ES-I3 (cell line): ENCODE measurements around the gene COL20A1.
"Not testable (repeated sequence)": the region's sequence is repeated elsewhere in the genome, so short reads cannot be mapped to it uniquely, and the experiment has no call there.

Experiments
- H3K36me3 ChIP-seq: 2 replicates; pipeline ENCODE4 v1.6.1; 2013; ENCODE audit warnings: mild to moderate bottlenecking, low read length, control low read depth, moderate library complexity; ENCODE audit not compliant: insufficient read depth
- H3K4me1 ChIP-seq: 2 replicates; pipeline ENCODE4 v1.6.1; 2013; ENCODE audit warnings: mild to moderate bottlenecking, control low read depth, low read length; ENCODE audit not compliant: insufficient read depth
- H3K9ac ChIP-seq: 2 replicates; pipeline ENCODE4 v1.6.1; 2013; ENCODE audit warnings: low read depth, mild to moderate bottlenecking, low read length, moderate library complexity
- H3K9me3 ChIP-seq: 2 replicates; pipeline ENCODE4 v1.6.1; 2013; ENCODE audit warnings: mild to moderate bottlenecking, low read length, moderate library complexity; ENCODE audit not compliant: control insufficient read depth, insufficient read depth

The COL20A1 gene

DNA sequence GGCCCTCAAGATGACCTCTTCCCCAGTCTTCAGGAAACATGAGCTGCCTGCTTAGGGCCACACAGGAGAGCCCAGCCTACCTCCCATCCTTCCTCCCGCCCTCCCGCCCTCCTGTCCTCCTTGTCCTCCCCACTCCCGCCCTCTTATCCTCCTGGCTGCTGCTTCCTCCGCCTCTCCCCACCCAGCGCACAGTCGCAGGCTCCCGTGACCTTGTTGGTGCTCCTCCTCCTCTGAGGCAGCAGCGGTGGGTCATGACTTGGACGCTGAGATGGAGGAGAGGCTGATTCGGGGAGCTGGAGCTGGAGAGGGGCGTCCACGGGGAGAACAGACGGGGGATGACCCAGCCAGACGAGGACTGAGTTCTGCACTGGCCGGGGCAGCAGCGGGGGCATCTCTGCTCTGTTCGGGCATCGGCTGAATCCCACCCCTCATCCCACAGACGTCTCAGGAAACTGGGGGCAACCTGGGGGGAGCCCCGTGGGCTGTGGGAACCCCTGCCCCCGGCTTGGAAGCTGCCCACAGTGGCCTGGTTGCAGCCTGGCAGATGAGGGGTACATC is 35.8 kb downstream of the COL20A1 start:
- H3K36me3 ChIP-seq = no peaks in the 10 kb centered on the region
- H3K9ac ChIP-seq = no peak overlapping the region
- H3K4me1 ChIP-seq = no peaks in the 10 kb centered on the region
- 0 out of 2 replicates have a peak, but pooled peaks cover 6% of the 10 kb centered on the region for H3K9me3 ChIP-seq

DNA sequence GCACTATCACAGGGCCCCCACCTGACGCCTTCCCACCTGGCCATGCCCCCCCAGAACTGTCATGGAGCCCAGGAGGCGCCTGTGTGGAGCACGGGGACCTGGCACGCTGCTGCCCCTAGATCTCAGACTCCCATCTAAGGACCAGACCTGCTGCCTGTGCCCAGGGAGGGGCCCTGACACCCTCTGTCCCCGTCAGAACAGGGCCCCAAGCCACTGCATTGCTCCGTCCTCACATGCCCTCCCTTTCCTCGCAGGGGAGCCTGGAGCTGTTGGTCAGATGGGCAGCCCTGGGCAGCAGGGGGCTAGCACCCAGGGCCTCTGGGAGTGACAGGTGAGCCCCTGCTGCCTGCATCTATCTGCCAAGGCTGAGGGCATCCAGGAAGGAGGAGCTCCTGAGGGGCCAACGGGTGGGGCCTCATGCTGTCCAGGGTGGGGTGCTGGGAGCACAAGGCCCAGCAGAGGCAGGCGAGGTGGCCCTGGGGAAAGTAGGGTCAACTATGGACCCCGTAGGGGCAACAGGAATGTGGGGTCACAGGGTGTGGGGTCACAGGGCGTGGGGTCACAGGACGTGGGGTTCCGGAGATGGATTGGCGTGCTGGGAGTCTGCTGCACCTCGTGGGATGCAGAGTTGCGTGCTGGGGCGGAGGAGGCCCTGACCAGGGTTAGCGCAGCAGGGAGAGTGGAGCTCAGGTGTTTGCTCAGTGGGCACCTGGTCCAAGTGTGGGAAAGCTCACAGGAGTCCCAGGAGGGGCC is 36.5 kb downstream of the COL20A1 start:
- Histone ChIP-seq H3K4me1 (no peaks in the 10 kb centered on the region), H3K9me3 (0 out of 2 replicates have a peak, but pooled peaks cover 6% of the 10 kb centered on the region), H3K9ac (no peak overlapping the region), H3K36me3 (no peaks in the 10 kb centered on the region)

- Histone ChIP-seq H3K9ac (no peak overlapping the region), H3K36me3 (no peaks in the 10 kb centered on the region)
Measured at GRCh38 chr20:63330084-63330760, 37.2 kb downstream of the COL20A1 start.

GRCh38 chr20:63330940-63331339 is 38.0 kb downstream of the COL20A1 start:
- Histone ChIP-seq H3K9ac (no peak overlapping the region), H3K4me1 (no peaks in the 10 kb centered on the region), H3K9me3 (0 out of 2 replicates have a peak, but pooled peaks cover 6% of the 10 kb centered on the region), H3K36me3 (no peaks in the 10 kb centered on the region)

More at GRCh38 chr20:63330084-63330760, 37.2 kb downstream of the COL20A1 start:
- Histone ChIP-seq H3K9me3 (0 out of 2 replicates have a peak, but pooled peaks cover 6% of the 10 kb centered on the region), H3K4me1 (no peaks in the 10 kb centered on the region)

- no peaks in the 10 kb centered on the region for H3K36me3 ChIP-seq
- H3K4me1 ChIP-seq = no peaks in the 10 kb centered on the region
- H3K9ac ChIP-seq = no peak overlapping the region
- H3K9me3 ChIP-seq = 0 out of 2 replicates have a peak, but pooled peaks cover 6% of the 10 kb centered on the region
Measured at GRCh38 chr20:63331741-63332400, 38.9 kb downstream of the COL20A1 start.

GRCh38 chr20:63332488-63333240 is 39.7 kb downstream of the COL20A1 start:
- Histone ChIP-seq H3K4me1 (no peaks in the 10 kb centered on the region), H3K36me3 (no peaks in the 10 kb centered on the region), H3K9ac (no peak overlapping the region), H3K9me3 (0 out of 2 replicates have a peak, but pooled peaks cover 6% of the 10 kb centered on the region)

DNA sequence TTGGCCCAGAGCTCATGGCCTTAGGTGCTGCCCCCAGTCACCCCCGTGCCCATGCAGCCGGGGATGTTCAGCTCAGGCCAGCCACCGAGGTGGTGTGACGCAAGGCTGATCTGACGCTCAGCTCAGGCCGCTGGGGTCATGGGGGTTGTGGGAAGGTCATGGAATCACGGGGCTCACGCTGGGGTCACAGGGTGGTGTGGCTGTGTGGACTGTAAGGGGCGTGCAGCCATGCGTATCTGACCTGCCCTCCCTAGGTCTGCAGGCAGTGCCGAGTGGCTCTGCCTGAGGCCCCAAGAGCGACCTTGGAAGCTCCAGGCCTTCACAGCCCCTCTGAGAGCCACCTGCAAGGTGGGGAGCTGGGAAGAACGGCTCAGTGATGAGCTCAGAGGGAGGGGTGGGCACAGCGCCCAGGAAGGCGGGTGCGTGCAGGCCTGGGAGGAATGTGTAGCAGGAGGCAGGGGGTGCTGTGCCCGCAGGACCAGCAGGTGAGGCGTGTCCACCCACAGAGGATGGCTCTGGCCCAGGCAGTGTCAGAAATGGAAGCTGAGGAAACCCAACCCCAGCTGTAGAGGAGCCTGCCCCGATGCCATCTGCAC is 40.4 kb downstream of the COL20A1 start:
- Histone ChIP-seq H3K9ac (no peak overlapping the region), H3K4me1 (no peaks in the 10 kb centered on the region), H3K9me3 (0 out of 2 replicates have a peak, but pooled peaks cover 6% of the 10 kb centered on the region), H3K36me3 (no peaks in the 10 kb centered on the region)

DNA sequence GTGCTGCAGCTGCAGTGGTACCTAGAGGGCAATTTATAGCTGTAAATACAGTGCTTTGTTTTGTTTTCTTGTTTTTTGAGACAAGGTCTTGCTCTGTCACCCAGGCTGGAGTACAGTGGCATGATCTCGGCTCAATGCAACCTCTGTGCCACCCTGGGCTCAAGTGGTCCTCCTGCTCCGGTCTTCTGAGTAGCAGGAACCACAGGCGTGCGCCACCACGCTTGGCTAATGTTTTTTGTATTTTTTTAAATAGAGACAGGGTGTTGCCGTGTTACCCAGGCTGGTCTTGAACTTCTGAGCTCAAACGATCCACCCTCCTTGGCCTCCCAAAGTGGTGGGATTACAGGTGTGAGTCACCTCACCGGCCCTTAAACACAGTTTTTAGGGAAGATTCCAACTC is 41.4 kb downstream of the COL20A1 start:
- H3K9me3 ChIP-seq = 0 out of 2 replicates have a peak, but pooled peaks cover 6% of the 10 kb centered on the region
- H3K9ac ChIP-seq = no peak overlapping the region
- no peaks in the 10 kb centered on the region for H3K36me3 ChIP-seq
- no peaks in the 10 kb centered on the region for H3K4me1 ChIP-seq

GRCh38 chr20:63335060-63335459 is 42.1 kb downstream of the COL20A1 start:
- not testable (repeated sequence) for H3K4me1 ChIP-seq, H3K9me3 ChIP-seq, H3K36me3 ChIP-seq, H3K9ac ChIP-seq

DNA sequence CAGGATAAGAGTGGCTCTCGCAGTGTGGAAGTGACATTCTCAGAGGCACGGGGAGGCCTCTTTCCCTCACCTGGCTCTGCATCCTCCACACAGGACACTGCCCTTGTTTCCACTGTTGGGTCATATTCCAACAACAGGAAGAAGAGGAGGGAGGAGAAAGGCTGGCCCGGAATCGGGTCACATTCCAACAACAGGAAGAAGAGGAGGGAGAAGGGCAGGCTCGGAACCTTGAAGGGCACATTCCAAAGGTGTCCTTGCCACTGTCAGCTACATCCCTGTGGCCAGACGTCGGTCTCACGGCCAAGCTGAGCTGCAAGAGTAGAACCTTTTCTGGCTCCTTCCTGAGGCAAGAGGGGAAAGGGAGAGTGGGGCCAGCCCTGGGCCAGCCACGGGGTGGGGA is 42.7 kb downstream of the COL20A1 start:
- H3K4me1 ChIP-seq = no peaks in the 10 kb centered on the region
- H3K9me3 ChIP-seq = 0 out of 2 replicates have a peak, but pooled peaks cover 6% of the 10 kb centered on the region
- no peaks in the 10 kb centered on the region for H3K36me3 ChIP-seq
- no peak overlapping the region for H3K9ac ChIP-seq

DNA sequence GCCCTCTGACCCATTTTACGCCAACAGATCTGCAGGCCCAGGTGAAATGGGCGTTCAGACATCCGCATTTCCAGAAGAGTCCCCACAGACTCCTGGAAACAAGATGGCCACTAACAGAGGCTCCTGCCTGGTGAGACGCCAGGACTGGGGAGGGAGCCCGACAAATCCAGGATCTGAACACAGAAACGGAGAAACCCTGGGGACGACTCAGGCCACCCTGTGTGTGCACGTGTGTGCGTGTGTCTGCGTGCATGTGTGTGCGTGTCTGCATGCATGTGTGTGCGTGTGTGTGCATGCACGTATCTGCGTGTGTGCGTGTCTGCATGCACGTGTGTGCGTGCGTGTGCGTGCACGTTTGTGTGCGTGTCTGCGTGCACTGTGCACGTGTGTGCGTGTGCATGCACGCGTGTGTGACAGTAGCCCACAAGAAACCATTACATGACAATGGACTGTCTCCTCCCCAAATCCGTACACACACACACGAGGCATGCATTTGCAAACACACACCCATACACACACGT is 43.3 kb downstream of the COL20A1 start:
- Histone ChIP-seq H3K9ac (no peak overlapping the region), H3K4me1 (no peaks in the 10 kb centered on the region), H3K9me3 (0 out of 2 replicates have a peak, but pooled peaks cover 6% of the 10 kb centered on the region), H3K36me3 (no peaks in the 10 kb centered on the region)

GRCh38 chr20:63337786-63338420 is 44.9 kb downstream of the COL20A1 start:
- no peaks in the 10 kb centered on the region for H3K9me3 ChIP-seq
- H3K9ac ChIP-seq = no peak overlapping the region
- no peaks in the 10 kb centered on the region for H3K36me3 ChIP-seq
- no peaks in the 10 kb centered on the region for H3K4me1 ChIP-seq
